ENCODE data around the gene HABP2. TPM values are rescaled to one million over a fixed set of nuclear protein-coding genes. Genes with fewer than 3 reads are reported as not detected.

The HABP2 gene
- total RNA-seq, 1 donor from 2014 or later, result not detected

- peak; percentile 84 to 93 for DNase-seq (ENCODE audit: low read depth in 2 of 2)
Measured at GRCh38 chr10:113557424-113557862, 4.6 kb downstream of the HABP2 start.

GRCh38 chr10:113557903-113558321, 5.1 kb downstream of the HABP2 start:
- peak in 1 of 2 donors; percentile 6 for DNase-seq (ENCODE audit: low read depth in 2 of 2)

- DNase-seq (ENCODE audit: low read depth in 2 of 2), result no peak
Measured at GRCh38 chr10:113560071-113560470, 7.2 kb downstream of the HABP2 start.

GRCh38 chr10:113561214-113561613, 8.4 kb downstream of the HABP2 start:
- no peak for DNase-seq (ENCODE audit: low read depth in 2 of 2)

- no peak for DNase-seq (ENCODE audit: low read depth in 2 of 2)
Measured at GRCh38 chr10:113562069-113562468, 9.2 kb downstream of the HABP2 start.

- DNase-seq (ENCODE audit: low read depth in 2 of 2), result peak in 1 of 2 donors; percentile 8
Measured at GRCh38 chr10:113562704-113563103, 9.9 kb downstream of the HABP2 start.

GRCh38 chr10:113563306-113564088, 10.6 kb downstream of the HABP2 start:
- DNase-seq (ENCODE audit: low read depth in 2 of 2), result peak; percentile 74 to 77

GRCh38 chr10:113565364-113565763, 12.5 kb downstream of the HABP2 start:
- DNase-seq (ENCODE audit: low read depth in 2 of 2), result no peak

- no peak for DNase-seq (ENCODE audit: low read depth in 2 of 2)
Measured at GRCh38 chr10:113566888-113567287, 14.0 kb downstream of the HABP2 start.

- DNase-seq (ENCODE audit: low read depth in 2 of 2), result no peak
Measured at GRCh38 chr10:113569576-113569975, 16.7 kb downstream of the HABP2 start.

- no peak for DNase-seq (ENCODE audit: low read depth in 2 of 2)
Measured at GRCh38 chr10:113572520-113573290, 19.9 kb downstream of the HABP2 start.

- no peak for DNase-seq (ENCODE audit: low read depth in 2 of 2)
Measured at GRCh38 chr10:113573368-113573767, 20.5 kb downstream of the HABP2 start.

- DNase-seq (ENCODE audit: low read depth in 2 of 2), result peak; percentile 37 to 53
Measured at GRCh38 chr10:113576852-113577251, 24.0 kb downstream of the HABP2 start.

GRCh38 chr10:113578773-113579172, 25.9 kb downstream of the HABP2 start:
- DNase-seq (ENCODE audit: low read depth in 2 of 2), result no peak

GRCh38 chr10:113581092-113581491, 28.2 kb downstream of the HABP2 start:
- no peak for DNase-seq (ENCODE audit: low read depth in 2 of 2)

- peak in 1 of 2 donors; percentile 1 for DNase-seq (ENCODE audit: low read depth in 2 of 2)
Measured at GRCh38 chr10:113583571-113583970, 30.7 kb downstream of the HABP2 start.

- DNase-seq (ENCODE audit: low read depth in 2 of 2), result no peak
Measured at GRCh38 chr10:113585949-113586348, 33.1 kb downstream of the HABP2 start.

- no peak for DNase-seq (ENCODE audit: low read depth in 2 of 2)
Measured at GRCh38 chr10:113589201-113589770, 36.4 kb downstream of the HABP2 start.

- no peak for DNase-seq (ENCODE audit: low read depth in 2 of 2)
Measured at GRCh38 chr10:113590581-113590980, 37.7 kb downstream of the HABP2 start.

- no peak for DNase-seq (ENCODE audit: low read depth in 2 of 2)
Measured at GRCh38 chr10:113592380-113592779, 39.5 kb downstream of the HABP2 start.

GRCh38 chr10:113594652-113595051, 41.8 kb downstream of the HABP2 start:
- DNase-seq (ENCODE audit: low read depth in 2 of 2), result no peak

- no peak for DNase-seq (ENCODE audit: low read depth in 2 of 2)
Measured at GRCh38 chr10:113600569-113600968, 47.7 kb downstream of the HABP2 start.
